ENCODE measurements around the gene ANTKMT.

The ANTKMT gene, protein sequence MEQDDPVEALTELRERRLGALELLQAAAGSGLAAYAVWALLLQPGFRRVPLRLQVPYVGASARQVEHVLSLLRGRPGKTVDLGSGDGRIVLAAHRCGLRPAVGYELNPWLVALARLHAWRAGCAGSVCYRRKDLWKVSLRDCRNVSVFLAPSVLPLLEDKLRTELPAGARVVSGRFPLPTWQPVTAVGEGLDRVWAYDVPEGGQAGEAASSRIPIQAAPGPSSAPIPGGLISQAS

GRCh38 chr16:720990-721764, at the start of gene ANTKMT:
TSS of gene ANTKMT (plus strand) at chr16:721146. CDS start at chr16:721275, 129 bp downstream.
- DNase-seq (ENCODE audit: insufficient read length, low spot score) (peak; percentile 99), FAIRE-seq (peak; percentile 93)

GRCh38 chr16:671353-672131, 49.4 kb upstream of the ANTKMT start:
- no peak for FAIRE-seq
- no peak for DNase-seq (ENCODE audit: insufficient read length, low spot score)

GRCh38 chr16:672371-672770, 48.6 kb upstream of the ANTKMT start:
- DNase-seq (ENCODE audit: insufficient read length, low spot score) (no peak), FAIRE-seq (no peak)

GRCh38 chr16:672851-673250, 48.1 kb upstream of the ANTKMT start:
- no peak for DNase-seq (ENCODE audit: insufficient read length, low spot score)
- no peak for FAIRE-seq

DNA sequence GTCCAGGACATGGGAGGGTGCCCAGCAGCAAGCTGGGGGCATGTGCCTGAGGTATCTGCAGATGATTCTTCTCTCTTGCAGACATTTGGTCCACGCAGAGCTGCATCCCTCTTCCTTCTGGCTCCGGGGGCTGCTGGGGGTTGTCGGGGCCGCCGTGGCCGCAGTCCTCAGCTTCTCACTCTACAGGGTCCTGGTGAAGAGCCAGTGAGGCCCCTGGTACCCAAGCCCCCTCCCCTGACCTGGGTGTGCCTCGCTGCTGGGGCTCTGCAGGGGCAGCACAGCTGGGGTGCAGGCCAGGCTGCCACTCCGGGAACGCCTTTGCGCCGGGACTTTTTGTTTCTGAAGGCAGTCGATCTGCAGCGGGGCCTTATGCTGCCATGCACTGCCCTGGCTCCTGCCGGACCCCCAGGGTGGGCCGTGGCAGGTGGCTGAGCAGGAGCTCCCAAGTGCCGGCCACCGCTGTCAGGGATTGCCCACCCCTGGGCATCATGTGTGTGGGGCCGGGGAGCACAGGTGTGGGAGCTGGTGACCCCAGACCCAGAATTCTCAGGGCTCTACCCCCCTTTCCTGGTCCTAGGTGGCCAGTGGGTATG, 47.5 kb upstream of the ANTKMT start:
- no peak for FAIRE-seq

GRCh38 chr16:674214-674881, 46.6 kb upstream of the ANTKMT start:
- DNase-seq (ENCODE audit: insufficient read length, low spot score): no peak
- no peak for FAIRE-seq

More for the DNA sequence above, 47.5 kb upstream of the ANTKMT start:
- no peak for DNase-seq (ENCODE audit: insufficient read length, low spot score)

DNA sequence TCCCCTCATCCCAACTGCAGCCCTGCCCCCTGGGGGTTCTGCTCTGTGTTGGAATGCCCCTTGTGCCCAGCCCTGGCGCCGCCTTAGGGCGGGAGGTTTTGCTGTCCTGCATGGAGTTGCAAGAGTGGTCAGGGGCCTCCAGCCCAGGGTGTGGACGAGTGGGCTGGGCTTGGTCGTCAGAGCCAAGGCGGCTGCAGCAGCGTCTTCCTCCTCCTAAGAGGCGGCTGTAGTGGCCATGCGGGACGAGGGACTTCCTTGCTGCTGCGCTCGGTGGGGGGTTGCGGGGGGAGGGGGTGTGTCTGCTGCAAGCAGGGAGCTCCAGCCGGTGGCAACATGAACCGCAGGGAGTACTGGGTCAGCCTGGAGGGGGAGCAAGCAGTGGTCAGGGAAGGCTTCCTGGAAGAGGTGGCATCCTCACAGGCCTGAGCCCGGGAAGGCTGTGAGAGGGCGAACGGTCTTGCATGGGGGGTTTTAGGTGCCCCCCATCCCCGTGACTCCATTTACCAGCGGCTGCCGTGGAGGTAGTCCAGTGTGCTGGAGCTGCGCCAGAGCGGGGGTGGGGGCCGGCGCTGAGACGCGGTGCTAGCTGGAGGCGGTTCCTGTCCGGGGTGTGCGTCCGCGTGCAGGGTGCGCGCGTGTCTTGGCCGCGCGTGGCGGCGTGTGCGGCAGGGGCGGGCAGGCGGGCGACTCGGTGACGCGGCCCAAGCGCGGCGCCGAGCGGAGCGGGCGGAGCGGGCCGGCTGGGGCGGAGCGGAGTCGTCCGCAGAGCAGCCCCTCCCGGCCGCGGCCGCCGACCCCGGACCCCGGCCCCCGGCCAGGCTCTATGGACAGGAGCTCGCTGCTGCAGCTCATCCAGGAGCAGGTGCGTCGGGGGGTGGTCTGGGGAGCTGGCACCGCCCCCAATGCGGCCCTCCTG, 45.7 kb upstream of the ANTKMT start, which contains the start of gene RHBDL1:
TSS of gene RHBDL1 (plus strand) at position 704 of the 916 bp plus-strand sequence. CDS start at position 824, 120 bp downstream.
- no peak for DNase-seq (ENCODE audit: insufficient read length, low spot score)
- no peak for FAIRE-seq

- FAIRE-seq (no peak), DNase-seq (ENCODE audit: insufficient read length, low spot score) (no peak)
These were observed 44.9 kb upstream of the ANTKMT start for GRCh38 chr16:675884-676564.

- no peak for FAIRE-seq
- DNase-seq (ENCODE audit: insufficient read length, low spot score): no peak
These were observed 44.4 kb upstream of the ANTKMT start for GRCh38 chr16:676565-676902.

- DNase-seq (ENCODE audit: insufficient read length, low spot score) (no peak), FAIRE-seq (no peak)
These were observed 44.0 kb upstream of the ANTKMT start for GRCh38 chr16:676913-677312.

DNA sequence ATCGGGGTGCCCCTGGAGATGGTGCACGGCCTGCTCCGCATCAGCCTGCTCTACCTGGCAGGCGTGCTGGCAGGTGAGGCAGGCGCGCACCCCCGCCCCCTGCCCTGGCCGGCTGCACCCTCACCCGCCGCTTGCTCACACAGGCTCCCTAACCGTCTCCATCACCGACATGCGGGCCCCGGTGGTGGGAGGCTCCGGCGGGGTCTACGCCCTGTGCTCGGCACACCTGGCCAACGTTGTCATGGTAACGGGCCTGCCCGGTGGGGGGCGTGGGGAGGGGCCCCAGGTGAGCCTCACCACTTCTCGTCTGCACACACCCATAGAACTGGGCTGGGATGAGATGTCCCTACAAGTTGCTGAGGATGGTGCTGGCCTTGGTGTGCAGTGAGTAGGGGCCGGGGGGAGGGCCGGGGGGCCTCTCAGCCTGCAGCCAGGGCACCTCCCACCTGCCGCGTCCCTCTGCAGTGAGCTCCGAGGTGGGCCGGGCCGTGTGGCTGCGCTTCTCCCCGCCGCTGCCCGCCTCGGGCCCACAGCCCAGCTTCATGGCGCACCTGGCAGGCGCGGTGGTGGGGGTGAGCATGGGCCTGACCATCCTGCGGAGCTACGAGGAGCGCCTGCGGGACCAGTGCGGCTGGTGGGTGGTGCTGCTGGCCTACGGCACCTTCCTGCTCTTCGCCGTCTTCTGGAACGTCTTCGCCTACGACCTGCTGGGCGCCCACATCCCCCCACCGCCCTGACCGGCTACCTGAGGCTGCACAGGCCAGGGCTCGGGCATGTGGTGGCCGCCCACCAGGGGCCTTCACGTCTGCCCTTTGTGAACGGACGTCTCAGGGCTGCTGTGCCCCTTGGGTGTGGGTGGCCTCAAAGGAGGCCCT, 43.4 kb upstream of the ANTKMT start:
- no peak for FAIRE-seq
- DNase-seq (ENCODE audit: insufficient read length, low spot score): no peak

- FAIRE-seq (no peak), DNase-seq (ENCODE audit: insufficient read length, low spot score) (no peak)
These were observed 42.6 kb upstream of the ANTKMT start for GRCh38 chr16:678209-678857.

GRCh38 chr16:678858-679813, 41.8 kb upstream of the ANTKMT start:
- FAIRE-seq (peak; percentile 42), DNase-seq (ENCODE audit: insufficient read length, low spot score) (no peak)

DNA sequence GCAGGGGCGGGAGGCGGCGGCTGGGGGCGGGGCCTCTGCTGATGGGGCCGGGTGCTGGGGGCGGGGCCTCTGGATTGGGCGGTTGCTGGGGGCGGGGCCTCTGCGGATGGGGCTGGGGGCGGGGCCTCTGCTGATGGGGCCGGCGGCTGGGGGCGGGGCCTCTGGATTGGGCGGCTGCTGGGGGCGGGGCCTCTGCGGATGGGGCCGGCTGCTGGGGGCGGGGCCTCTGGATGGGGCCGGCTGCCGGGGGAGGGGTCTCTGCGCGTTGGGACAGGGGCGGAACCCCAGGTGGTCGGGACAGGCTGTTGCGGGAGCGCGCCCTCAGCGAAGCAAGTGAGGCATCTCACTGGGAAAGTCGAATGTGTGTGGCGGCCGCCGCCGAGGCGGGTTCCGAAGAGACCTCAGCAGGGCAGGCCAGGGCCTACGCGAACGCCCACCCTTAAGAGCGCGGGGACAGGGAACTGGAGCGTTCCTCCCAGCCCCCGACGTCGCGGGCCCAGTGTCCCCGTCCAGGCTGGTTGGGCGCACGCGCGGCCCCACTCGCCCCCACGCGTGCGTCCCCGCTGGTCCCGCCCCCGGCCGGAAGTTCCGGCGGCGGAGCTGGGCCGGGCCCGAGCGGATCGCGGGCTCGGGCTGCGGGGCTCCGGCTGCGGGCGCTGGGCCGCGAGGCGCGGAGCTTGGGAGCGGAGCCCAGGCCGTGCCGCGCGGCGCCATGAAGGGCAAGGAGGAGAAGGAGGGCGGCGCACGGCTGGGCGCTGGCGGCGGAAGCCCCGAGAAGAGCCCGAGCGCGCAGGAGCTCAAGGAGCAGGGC, 40.9 kb upstream of the ANTKMT start, which contains the start of gene STUB1:
TSS of gene STUB1 (plus strand) at position 597 of the 811 bp plus-strand sequence. CDS start at position 713, 116 bp downstream.
- peak; percentile 85 for DNase-seq (ENCODE audit: insufficient read length, low spot score)
- FAIRE-seq: peak; percentile 91

- FAIRE-seq: no peak
These were observed 40.4 kb upstream of the ANTKMT start for GRCh38 chr16:680625-680945.

More at GRCh38 chr16:680625-680945, 40.4 kb upstream of the ANTKMT start:
- DNase-seq (ENCODE audit: insufficient read length, low spot score): no peak
